Non-pigmented ciliary epithelial cell (primary cell): ENCODE measurements around the gene FDPS.

Experiments used
- DNase-seq: peaks from one replicate; pipeline ENCODE4 v3.0.0-alpha.2; 2010; ENCODE audit warnings: low read depth

Gene FDPS

GRCh38 chr1:155308493-155309422 is at the start of gene FDPS:
FDPS (plus strand) TSS chr1:155308866; CDS start chr1:155309790, 924 bp downstream.
- DNase-seq, result peak; percentile 93

GRCh38 chr1:155260276-155260675 is 48.4 kb upstream of the FDPS start:
- no peak for DNase-seq

GRCh38 chr1:155261493-155261851 is 47.2 kb upstream of the FDPS start:
- DNase-seq, result no peak

GRCh38 chr1:155261852-155262673 is 46.6 kb upstream of the FDPS start, which contains the start of gene SCAMP3:
SCAMP3 (minus strand) TSS chr1:155262360; CDS start chr1:155262151, 209 bp downstream.
- DNase-seq, result peak; percentile 98

GRCh38 chr1:155263067-155263466 is 45.6 kb upstream of the FDPS start:
- no peak for DNase-seq

- no peak for DNase-seq
These were observed 42.1 kb upstream of the FDPS start for GRCh38 chr1:155266553-155266952.

GRCh38 chr1:155267373-155267772 is 41.3 kb upstream of the FDPS start:
- DNase-seq, result no peak

GRCh38 chr1:155268630-155269029 is 40.0 kb upstream of the FDPS start:
- DNase-seq, result no peak

- no peak for DNase-seq
These were observed 39.3 kb upstream of the FDPS start for GRCh38 chr1:155269381-155269780.

GRCh38 chr1:155272466-155273342 is 36.0 kb upstream of the FDPS start:
- no peak for DNase-seq

GRCh38 chr1:155273343-155274245 is 35.1 kb upstream of the FDPS start, which contains the start of gene CLK2:
CLK2 (minus strand) TSS chr1:155273504; CDS start chr1:155270977, 2,527 bp downstream.
- DNase-seq, result no peak

- DNase-seq, result peak; percentile 68
These were observed 31.4 kb upstream of the FDPS start, which contains the start of gene HCN3 for GRCh38 chr1:155277070-155277901. HCN3 (plus strand) TSS chr1:155277463; CDS start chr1:155277591, 128 bp downstream.

GRCh38 chr1:155277902-155278688 is 30.6 kb upstream of the FDPS start:
- no peak for DNase-seq

GRCh38 chr1:155278689-155279160 is 29.9 kb upstream of the FDPS start:
- no peak for DNase-seq

GRCh38 chr1:155279268-155279667 is 29.4 kb upstream of the FDPS start:
- no peak for DNase-seq

GRCh38 chr1:155282488-155283091 is 26.1 kb upstream of the FDPS start:
- DNase-seq, result no peak

- DNase-seq, result no peak
These were observed 24.2 kb upstream of the FDPS start for GRCh38 chr1:155284476-155284875.

GRCh38 chr1:155285063-155285462 is 23.6 kb upstream of the FDPS start:
- DNase-seq, result no peak
